ENCODE measurements around the gene SF1. TPM values are rescaled to one million over a fixed set of nuclear protein-coding genes. Genes with fewer than 3 reads are reported as not detected.

SF1 gene
- total and polyA plus RNA-seq, 2 donors (not counting 3 experiments of a cell fraction or from before 2014, with no cell fraction given), result 95.0 to 342 TPM

- H4K20me1 ChIP-seq (replicated peaks; ENCODE audit: control insufficient read depth, extremely low read depth, insufficient read depth, low read length), result no peaks in the 10 kb centered on the region
- ChIA-PET CTCF (interaction anchor here (1.6 to 3.6 kb wide), 2 partner anchors 14 to 43 kb away, joined by 4 to 32 read pairs; partner anchors contain the start of gene CDC42BPG), POLR2A (interaction anchor here (1.2 kb wide), 1 partner anchor 76 kb away, joined by 3 read pairs; no protein-coding TSS in a partner anchor)
- H3K27ac ChIP-seq (ENCODE audit: insufficient read depth, low read depth, low read length), result peak overlapping the region; percentile 74
- TF ChIP-seq JUN (IDR thresholded peaks at IDR 0.05; ENCODE audit: borderline replicate concordance, insufficient read depth, insufficient read length, low read depth) (no peak), POLR2A (IDR thresholded peaks at IDR 0.05; ENCODE audit: low read depth, low read length) (peak; percentile 51), POLR2AphosphoS5 (IDR thresholded peaks at IDR 0.05; ENCODE audit: insufficient read depth, low read depth, low read length) (peak; percentile 86), FOS (IDR thresholded peaks at IDR 0.05; ENCODE audit: borderline replicate concordance, insufficient read depth, low read length) (no peak)
- peak overlapping the region; percentile 46 for H3K9ac ChIP-seq (replicated peaks; ENCODE audit: extremely low read depth, insufficient read depth, low read length)
- BruUV-seq (replicated peaks), result no TSS peak
- intact Hi-C loops (cut with micrococcal nuclease) (loop anchor here (1.0 to 2.0 kb wide), 4 partner anchors 9 to 43 kb away; partner anchors contain the start of genes CDC42BPG, MEN1 and SF1), dilution Hi-C loops (cut with MboI; ENCODE audit: extremely low pct_ligation_motif_present, low sequenced_read_pairs) (no loop called here)
- peaks cover 5% of the 10 kb centered on the region for H3K79me2 ChIP-seq (ENCODE audit: control insufficient read depth, insufficient read depth, low read length)
- peaks cover 2 to 21% of the 10 kb centered on the region in 2 experiments for H3K36me3 ChIP-seq (ENCODE audit: control insufficient read depth in 2 of 2, extremely low read depth in 1 of 2, insufficient read depth in 2 of 2, low read length in 2 of 2)
- DNase-seq (ENCODE audit: low read depth, low spot score), result peak; percentile 69
- H3K27me3 ChIP-seq (ENCODE audit: control insufficient read depth in 2 of 2, insufficient read depth in 2 of 2, low read length in 2 of 2), result no peaks in the 10 kb centered on the region
- H3K4me1 ChIP-seq (ENCODE audit: control insufficient read depth, extremely low read depth, insufficient read depth, low read length), result peaks cover 36% of the 10 kb centered on the region
- no peak overlapping the region for H2AFZ ChIP-seq (ENCODE audit: low read depth, low read length)
- H3K9me1 ChIP-seq (replicated peaks; ENCODE audit: control insufficient read depth, extremely low read depth, insufficient read depth, low read length), result no peaks in the 10 kb centered on the region
- H3K9me3 ChIP-seq (replicated peaks; ENCODE audit: control insufficient read depth, insufficient read depth, low read length), result no peaks in the 10 kb centered on the region
- peak overlapping the region; percentile 61 for H3K4me2 ChIP-seq (ENCODE audit: insufficient read depth, low read length)
- H3K4me3 ChIP-seq (replicated peaks in 1 of 3; ENCODE audit: insufficient read depth in 1 of 3, low read depth in 1 of 3, low read length in 3 of 3), result peak overlapping the region; percentile 40 to 70 (median 43)
- peak; percentile 77 for FAIRE-seq
These were observed 23.4 kb upstream of the SF1 start for GRCh38 chr11:64801561-64802369.

- no peak for FAIRE-seq
- peaks cover 36% of the 10 kb centered on the region for H3K4me1 ChIP-seq (ENCODE audit: control insufficient read depth, extremely low read depth, insufficient read depth, low read length)
- peaks cover 2 to 25% of the 10 kb centered on the region in 2 experiments for H3K36me3 ChIP-seq (ENCODE audit: control insufficient read depth in 2 of 2, extremely low read depth in 1 of 2, insufficient read depth in 2 of 2, low read length in 2 of 2)
- intact Hi-C loops (cut with micrococcal nuclease) (loop anchor here (2.0 kb wide), 1 partner anchor 14 kb away; no protein-coding TSS in a partner anchor), dilution Hi-C loops (cut with MboI; ENCODE audit: extremely low pct_ligation_motif_present, low sequenced_read_pairs) (no loop called here)
- H3K27me3 ChIP-seq (ENCODE audit: control insufficient read depth in 2 of 2, insufficient read depth in 2 of 2, low read length in 2 of 2), result no peaks in the 10 kb centered on the region
- H4K20me1 ChIP-seq (replicated peaks; ENCODE audit: control insufficient read depth, extremely low read depth, insufficient read depth, low read length), result no peaks in the 10 kb centered on the region
- H3K27ac ChIP-seq (ENCODE audit: insufficient read depth, low read depth, low read length), result peak overlapping the region; percentile 74
- H3K4me3 ChIP-seq (replicated peaks in 1 of 3; ENCODE audit: insufficient read depth in 1 of 3, low read depth in 1 of 3, low read length in 3 of 3), result no peak overlapping the region
- DNase-seq (ENCODE audit: low read depth, low spot score), result no peak
- no peak overlapping the region for H2AFZ ChIP-seq (ENCODE audit: low read depth, low read length)
- peak overlapping the region; percentile 61 for H3K4me2 ChIP-seq (ENCODE audit: insufficient read depth, low read length)
- no peaks in the 10 kb centered on the region for H3K9me1 ChIP-seq (replicated peaks; ENCODE audit: control insufficient read depth, extremely low read depth, insufficient read depth, low read length)
- TF ChIP-seq FOS (IDR thresholded peaks at IDR 0.05; ENCODE audit: borderline replicate concordance, insufficient read depth, low read length) (no peak), POLR2AphosphoS5 (IDR thresholded peaks at IDR 0.05; ENCODE audit: insufficient read depth, low read depth, low read length) (no peak), MYC (IDR thresholded peaks at IDR 0.05; ENCODE audit: low read depth, low read length) (no peak), MAX (IDR thresholded peaks at IDR 0.05; ENCODE audit: insufficient read depth, insufficient read length) (no peak), CTCF (IDR thresholded peaks at IDR 0.05; ENCODE audit: extremely low read depth in 1 of 2, insufficient read depth in 1 of 2, low read depth in 1 of 2, low read length in 2 of 2) (no peak), POLR2A (IDR thresholded peaks at IDR 0.05; ENCODE audit: low read depth, low read length) (no peak), EZH2 (IDR thresholded peaks at IDR 0.05; ENCODE audit: borderline replicate concordance, low read depth, low read length, severe bottlenecking) (no peak), JUN (IDR thresholded peaks at IDR 0.05; ENCODE audit: borderline replicate concordance, insufficient read depth, insufficient read length, low read depth) (no peak)
- peak overlapping the region; percentile 6 for H3K9ac ChIP-seq (replicated peaks; ENCODE audit: extremely low read depth, insufficient read depth, low read length)
- H3K9me3 ChIP-seq (replicated peaks; ENCODE audit: control insufficient read depth, insufficient read depth, low read length), result no peaks in the 10 kb centered on the region
- H3K79me2 ChIP-seq (ENCODE audit: control insufficient read depth, insufficient read depth, low read length), result peaks cover 5% of the 10 kb centered on the region
- no TSS peak for BruUV-seq (replicated peaks)
- ChIA-PET POLR2A (interaction anchor here (1.2 kb wide), 1 partner anchor 77 kb away, joined by 3 read pairs; no protein-coding TSS in a partner anchor), CTCF (interaction anchor here (1.6 to 3.6 kb wide), 2 partner anchors 13 to 43 kb away, joined by 4 to 32 read pairs; partner anchors contain the start of gene CDC42BPG)
These were observed 22.8 kb upstream of the SF1 start for GRCh38 chr11:64801158-64801464.

Measured in endothelial cell of umbilical vein (primary cell).